HL-60 (cell line): ENCODE results near the gene EVA1C.
"Not testable (repeated sequence)": the region's sequence is repeated elsewhere in the genome, so short reads cannot be mapped to it uniquely, and the experiment has no call there.

Source experiments
- CTCF ChIP-seq: IDR thresholded peaks from one replicate; pipeline ENCODE4 v1.5.1; 2011; ENCODE audit warnings: low read length, control low read depth, inconsistent platforms; ENCODE audit not compliant: insufficient read depth
- SPI1 ChIP-seq: IDR thresholded peaks from 2 replicates; pipeline ENCODE4 v1.6.1; 2012; ENCODE audit warnings: low read depth, mild to moderate bottlenecking, borderline replicate concordance

- TF ChIP-seq SPI1, CTCF: not testable (repeated sequence)
Observed at GRCh38 chr21:32450881-32451701, 38.6 kb downstream of the EVA1C start.
